GM23338 (cell line): ENCODE data around the gene SLC20A1. TPM values are rescaled to one million over a fixed set of nuclear protein-coding genes. Genes with fewer than 3 reads are reported as not detected.

ENCODE experiments used
- ATAC-seq: fragments of 200-7000 bp; cut with Tn5 transposase; 3 replicates; pipeline ENCODE4 v1.9.1; 2020
- DNase-seq: peaks from one replicate; pipeline ENCODE4 v3.0.0-alpha.2; 2015; ENCODE audit warnings: low spot score
- H2AFZ ChIP-seq: fragments of 200-600 bp; sonication (generic); 2 replicates; pipeline ENCODE4 v1.8.0; 2016; ENCODE audit warnings: antibody characterized with exemption, mild to moderate bottlenecking, moderate library complexity
- H3F3A ChIP-seq: fragments of 200-600 bp; sonication (generic); replicated peaks from 2 replicates; pipeline ENCODE4 v1.8.0; 2017; ENCODE audit warnings: antibody characterized with exemption, mixed run types, low read depth
- H3K27ac ChIP-seq: fragments of 200-600 bp; sonication (generic); 2 replicates; pipeline ENCODE4 v1.6.1; 2016; ENCODE audit warnings: low read depth
- H3K27me3 ChIP-seq: fragments of 200-600 bp; sonication (generic); 2 replicates; pipeline ENCODE4 v1.8.0; 2016; ENCODE audit warnings: mild to moderate bottlenecking, mixed run types, moderate library complexity; ENCODE audit not compliant: insufficient read depth
- H3K36me3 ChIP-seq: fragments of 200-600 bp; sonication (generic); 2 replicates; pipeline ENCODE4 v1.8.0; 2016; ENCODE audit warnings: mild to moderate bottlenecking; ENCODE audit not compliant: insufficient read depth
- H3K4me1 ChIP-seq: fragments of 200-600 bp; sonication (generic); 2 replicates; pipeline ENCODE4 v1.8.0; 2016; ENCODE audit warnings: mild to moderate bottlenecking, moderate library complexity; ENCODE audit not compliant: insufficient read depth
- H3K4me2 ChIP-seq: fragments of 200-600 bp; sonication (generic); 2 replicates; pipeline ENCODE4 v1.7.1; 2017; ENCODE audit warnings: mixed run types
- H3K4me3 ChIP-seq: fragments of 200-600 bp; sonication (generic); 2 replicates; pipeline ENCODE4 v1.6.1; 2016; ENCODE audit warnings: mixed run types
- H3K79me2 ChIP-seq: fragments of 200-600 bp; sonication (generic); replicated peaks from 2 replicates; pipeline ENCODE4 v1.8.0; 2017; ENCODE audit warnings: mild to moderate bottlenecking; ENCODE audit not compliant: insufficient read depth
- H3K9me2 ChIP-seq: fragments of 200-600 bp; sonication (generic); 2 replicates; pipeline ENCODE4 v1.8.0; 2017; ENCODE audit not compliant: insufficient read depth
- H4K20me1 ChIP-seq: fragments of 200-600 bp; sonication (generic); replicated peaks from 2 replicates; pipeline ENCODE4 v1.8.0; 2017; ENCODE audit warnings: mild to moderate bottlenecking; ENCODE audit not compliant: insufficient read depth
- H3K27ac Mint-ChIP-seq: 2 replicates; pipeline ENCODE4 v1.8.0; 2020; ENCODE audit warnings: inconsistent platforms, mild to moderate bottlenecking, moderate library complexity, mixed read lengths
- H3K27me3 Mint-ChIP-seq: 3 replicates; pipeline ENCODE4 v1.8.0; 2022; ENCODE audit warnings: low read depth, mild to moderate bottlenecking, moderate library complexity, mixed read lengths, inconsistent platforms; ENCODE audit not compliant: insufficient read depth, poor library complexity
- H3K36me3 Mint-ChIP-seq: 3 replicates; pipeline ENCODE4 v1.8.0; 2021; ENCODE audit warnings: low read depth, mild to moderate bottlenecking, inconsistent platforms, moderate library complexity, mixed read lengths
- H3K4me1 Mint-ChIP-seq: 3 replicates; pipeline ENCODE4 v1.8.0; 2020; ENCODE audit warnings: mild to moderate bottlenecking, inconsistent platforms, mixed read lengths
- H3K4me3 Mint-ChIP-seq: 3 replicates; pipeline ENCODE4 v1.8.0; 2021; ENCODE audit warnings: moderate library complexity, mild to moderate bottlenecking, inconsistent platforms, mixed read lengths
- H3K9me3 Mint-ChIP-seq: 3 replicates; pipeline ENCODE4 v1.8.0; 2020; ENCODE audit warnings: moderate library complexity, mild to moderate bottlenecking, inconsistent platforms, mixed read lengths
- CREB1 ChIP-seq: fragments of 250-450 bp; sonication (Bioruptor Pico); IDR thresholded peaks from 2 replicates; pipeline ENCODE4 v1.5.0; 2020; ENCODE audit warnings: low read depth, mild to moderate bottlenecking, moderate library complexity
- EZH2 ChIP-seq: fragments of 200-600 bp; sonication (generic); IDR thresholded peaks from one replicate; pipeline ENCODE4 v1.8.0; 2017; ENCODE audit warnings: antibody characterized with exemption, mild to moderate bottlenecking, low read depth; ENCODE audit not compliant: unreplicated experiment
- JUNB ChIP-seq: IDR thresholded peaks from one replicate; pipeline ENCODE4 v1.6.1; 2016; ENCODE audit warnings: antibody characterized with exemption; ENCODE audit not compliant: unreplicated experiment
- STAT1 ChIP-seq: IDR thresholded peaks from one replicate; pipeline ENCODE4 v1.6.1; 2016; ENCODE audit warnings: antibody characterized with exemption; ENCODE audit not compliant: unreplicated experiment
- ZNF114 ChIP-seq: fragments of 250-450 bp; sonication (Bioruptor Pico); IDR thresholded peaks from 2 replicates; pipeline ENCODE4 v1.5.0; 2020; ENCODE audit warnings: mild to moderate bottlenecking, moderate library complexity
- polyA plus RNA-seq: library from polyadenylated mRNA; unstranded; fragments of >200 nt; fragmentation: Nextera tagmentation; extraction: Ambion mirVana; gene quantifications from 2 replicates; pipeline ENCODE4 v1.2.1, GENCODE V29; 2016
- total RNA-seq: library from RNA; depleted of rRNA; stranded (reverse); fragments of >200 nt; shearing (Covaris generic); gene quantifications from 2 replicates; pipeline ENCODE4 v1.2.3, GENCODE V29; 2014
- TF ChIP-seq, protein P1 (sequence below), 2 experiments: fragments of 200-600 bp in 1 of 2; sonication (generic) in 1 of 2; conservative IDR thresholded peaks; 2 replicates each; pipeline versions ENCODE4 v1.5.1 to v1.6.1; 2016 to 2017; ENCODE audit warnings: antibody characterized with exemption in 2 of 2, low read depth in 2 of 2, mild to moderate bottlenecking in 2 of 2, moderate library complexity in 1 of 2
- TF ChIP-seq, protein P2 (sequence below): IDR thresholded peaks from one replicate; pipeline ENCODE4 v1.6.1; 2018; ENCODE audit warnings: antibody characterized with exemption; ENCODE audit not compliant: unreplicated experiment

Gene SLC20A1
- total and polyA plus RNA-seq, 2 experiments from 2014 or later: 52.9 to 84.3 TPM

DNA sequence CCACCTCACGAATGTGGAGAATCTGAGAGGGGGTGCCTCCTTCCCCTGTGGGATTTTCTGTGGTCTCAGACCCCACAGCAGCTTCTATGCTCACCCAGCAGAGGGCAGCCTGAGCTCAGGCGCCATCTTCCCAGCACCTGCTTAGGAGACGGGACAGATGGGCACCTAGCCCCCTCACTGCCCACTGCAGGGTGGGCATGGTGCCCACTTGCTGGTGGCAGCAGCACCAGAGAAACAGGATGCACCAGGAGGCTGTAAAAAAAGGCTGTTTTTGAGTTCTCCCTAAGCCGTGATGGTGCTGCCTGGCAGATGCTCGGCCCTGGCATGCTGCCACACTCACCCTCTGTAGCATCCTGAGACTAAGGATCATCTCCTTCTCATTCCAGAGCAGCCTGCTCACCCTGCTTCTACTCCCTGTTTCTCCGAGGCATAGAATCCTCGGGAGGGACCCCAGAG lies 19.1 kb upstream of the SLC20A1 start:
- Mint-ChIP-seq H3K9me3 (no peaks in the 10 kb centered on the region), H3K4me3 (no peak overlapping the region), H3K36me3 (no peaks in the 10 kb centered on the region), H3K27ac (no peak overlapping the region), H3K4me1 (peaks cover 30% of the 10 kb centered on the region), H3K27me3 (peaks cover 9% of the 10 kb centered on the region)
- TF ChIP-seq CREB1 (CRISPR knock-in tag) (no peak), STAT1 (no peak)
- TF ChIP-seq, protein P1, sequence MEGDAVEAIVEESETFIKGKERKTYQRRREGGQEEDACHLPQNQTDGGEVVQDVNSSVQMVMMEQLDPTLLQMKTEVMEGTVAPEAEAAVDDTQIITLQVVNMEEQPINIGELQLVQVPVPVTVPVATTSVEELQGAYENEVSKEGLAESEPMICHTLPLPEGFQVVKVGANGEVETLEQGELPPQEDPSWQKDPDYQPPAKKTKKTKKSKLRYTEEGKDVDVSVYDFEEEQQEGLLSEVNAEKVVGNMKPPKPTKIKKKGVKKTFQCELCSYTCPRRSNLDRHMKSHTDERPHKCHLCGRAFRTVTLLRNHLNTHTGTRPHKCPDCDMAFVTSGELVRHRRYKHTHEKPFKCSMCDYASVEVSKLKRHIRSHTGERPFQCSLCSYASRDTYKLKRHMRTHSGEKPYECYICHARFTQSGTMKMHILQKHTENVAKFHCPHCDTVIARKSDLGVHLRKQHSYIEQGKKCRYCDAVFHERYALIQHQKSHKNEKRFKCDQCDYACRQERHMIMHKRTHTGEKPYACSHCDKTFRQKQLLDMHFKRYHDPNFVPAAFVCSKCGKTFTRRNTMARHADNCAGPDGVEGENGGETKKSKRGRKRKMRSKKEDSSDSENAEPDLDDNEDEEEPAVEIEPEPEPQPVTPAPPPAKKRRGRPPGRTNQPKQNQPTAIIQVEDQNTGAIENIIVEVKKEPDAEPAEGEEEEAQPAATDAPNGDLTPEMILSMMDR (conservative IDR thresholded peaks at IDR 0.05; ENCODE audit: low read depth in 2 of 2): peak; percentile 78 to 96
- TF ChIP-seq, protein P2, sequence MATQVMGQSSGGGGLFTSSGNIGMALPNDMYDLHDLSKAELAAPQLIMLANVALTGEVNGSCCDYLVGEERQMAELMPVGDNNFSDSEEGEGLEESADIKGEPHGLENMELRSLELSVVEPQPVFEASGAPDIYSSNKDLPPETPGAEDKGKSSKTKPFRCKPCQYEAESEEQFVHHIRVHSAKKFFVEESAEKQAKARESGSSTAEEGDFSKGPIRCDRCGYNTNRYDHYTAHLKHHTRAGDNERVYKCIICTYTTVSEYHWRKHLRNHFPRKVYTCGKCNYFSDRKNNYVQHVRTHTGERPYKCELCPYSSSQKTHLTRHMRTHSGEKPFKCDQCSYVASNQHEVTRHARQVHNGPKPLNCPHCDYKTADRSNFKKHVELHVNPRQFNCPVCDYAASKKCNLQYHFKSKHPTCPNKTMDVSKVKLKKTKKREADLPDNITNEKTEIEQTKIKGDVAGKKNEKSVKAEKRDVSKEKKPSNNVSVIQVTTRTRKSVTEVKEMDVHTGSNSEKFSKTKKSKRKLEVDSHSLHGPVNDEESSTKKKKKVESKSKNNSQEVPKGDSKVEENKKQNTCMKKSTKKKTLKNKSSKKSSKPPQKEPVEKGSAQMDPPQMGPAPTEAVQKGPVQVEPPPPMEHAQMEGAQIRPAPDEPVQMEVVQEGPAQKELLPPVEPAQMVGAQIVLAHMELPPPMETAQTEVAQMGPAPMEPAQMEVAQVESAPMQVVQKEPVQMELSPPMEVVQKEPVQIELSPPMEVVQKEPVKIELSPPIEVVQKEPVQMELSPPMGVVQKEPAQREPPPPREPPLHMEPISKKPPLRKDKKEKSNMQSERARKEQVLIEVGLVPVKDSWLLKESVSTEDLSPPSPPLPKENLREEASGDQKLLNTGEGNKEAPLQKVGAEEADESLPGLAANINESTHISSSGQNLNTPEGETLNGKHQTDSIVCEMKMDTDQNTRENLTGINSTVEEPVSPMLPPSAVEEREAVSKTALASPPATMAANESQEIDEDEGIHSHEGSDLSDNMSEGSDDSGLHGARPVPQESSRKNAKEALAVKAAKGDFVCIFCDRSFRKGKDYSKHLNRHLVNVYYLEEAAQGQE: no peak
- Histone ChIP-seq H3K27me3 (no peaks in the 10 kb centered on the region), H3K27ac (no peak overlapping the region), H2AFZ (0 out of 2 replicates have a peak overlapping the region, but pooled peaks have one; percentile 38), H4K20me1 (no peaks in the 10 kb centered on the region), H3K4me3 (no peak overlapping the region), H3K36me3 (no peaks in the 10 kb centered on the region), H3K4me1 (peaks cover 13% of the 10 kb centered on the region), H3K79me2 (no peaks in the 10 kb centered on the region), H3K9me2 (no peaks in the 10 kb centered on the region), H3F3A (no peaks in the 10 kb centered on the region), H3K4me2 (no peak overlapping the region)
- DNase-seq (peak; percentile 72), ATAC-seq (peak; percentile 82)

DNA sequence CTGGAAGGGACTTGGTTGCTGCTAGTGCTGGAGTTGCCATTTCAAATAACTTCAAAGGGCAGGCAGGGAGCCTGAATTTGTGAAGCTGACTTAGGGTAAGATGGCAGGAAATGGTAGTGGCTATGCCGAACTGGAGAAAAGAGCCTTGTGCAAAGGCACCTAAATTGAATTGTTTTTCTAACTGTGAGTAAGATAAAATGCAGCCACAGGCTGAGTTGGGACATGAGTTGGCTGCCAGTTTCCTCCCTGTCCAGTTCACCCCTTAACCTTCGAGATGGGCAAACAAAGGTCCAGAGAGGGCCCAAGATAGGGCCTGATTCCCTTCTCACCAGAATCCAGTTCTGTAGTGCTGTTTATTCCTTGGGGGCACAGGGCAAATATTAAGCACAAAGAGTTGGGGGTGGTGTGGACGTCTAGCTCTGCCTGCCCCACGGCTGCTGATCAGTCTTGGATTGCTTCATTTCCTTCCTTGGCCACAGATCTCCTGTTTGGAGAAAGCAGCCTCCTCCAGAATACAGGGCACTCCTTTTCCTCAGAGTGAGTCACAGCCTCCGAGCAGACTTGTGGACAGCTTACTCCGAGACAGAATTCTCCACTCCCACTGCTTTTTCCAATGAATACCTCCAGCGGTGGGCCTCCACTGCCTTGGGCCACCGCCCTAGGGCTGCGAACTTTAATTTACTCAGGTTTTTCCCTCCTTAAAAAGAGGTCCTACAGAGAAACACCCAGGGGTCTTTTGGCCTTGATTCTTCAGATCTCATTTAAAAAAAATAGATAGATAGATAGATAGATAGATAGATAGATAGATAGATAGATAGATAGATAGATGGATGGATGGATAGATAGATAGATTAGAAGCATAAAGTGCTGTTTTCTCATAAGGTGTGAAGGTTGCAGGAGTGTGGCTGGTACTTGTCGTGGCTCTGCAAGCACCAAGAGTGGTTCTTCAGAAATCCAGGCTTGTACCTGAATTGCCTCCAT lies 18.4 kb upstream of the SLC20A1 start:
- Histone ChIP-seq H4K20me1 (no peaks in the 10 kb centered on the region), H3F3A (no peaks in the 10 kb centered on the region), H3K9me2 (no peaks in the 10 kb centered on the region), H3K27ac (no peak overlapping the region), H2AFZ (0 out of 2 replicates have a peak overlapping the region, but pooled peaks have one; percentile 38), H3K27me3 (no peaks in the 10 kb centered on the region), H3K79me2 (no peaks in the 10 kb centered on the region), H3K4me2 (no peak overlapping the region), H3K4me3 (no peak overlapping the region), H3K4me1 (peaks cover 16% of the 10 kb centered on the region), H3K36me3 (no peaks in the 10 kb centered on the region)
- Mint-ChIP-seq H3K27ac (no peak overlapping the region), H3K4me1 (peaks cover 27% of the 10 kb centered on the region), H3K9me3 (no peaks in the 10 kb centered on the region), H3K4me3 (no peak overlapping the region), H3K27me3 (peaks cover 6% of the 10 kb centered on the region), H3K36me3 (no peaks in the 10 kb centered on the region)
- ATAC-seq (no peak), DNase-seq (no peak)
- TF ChIP-seq ZNF114 (CRISPR knock-in tag) (no peak), STAT1 (no peak), JUNB (no peak), EZH2 (no peak)
- TF ChIP-seq, protein P2: no peak
- TF ChIP-seq, protein P1 (conservative IDR thresholded peaks at IDR 0.05; ENCODE audit: low read depth in 2 of 2): no peak
